ENCODE results near the gene TMED5.

TMED5 gene

DNA sequence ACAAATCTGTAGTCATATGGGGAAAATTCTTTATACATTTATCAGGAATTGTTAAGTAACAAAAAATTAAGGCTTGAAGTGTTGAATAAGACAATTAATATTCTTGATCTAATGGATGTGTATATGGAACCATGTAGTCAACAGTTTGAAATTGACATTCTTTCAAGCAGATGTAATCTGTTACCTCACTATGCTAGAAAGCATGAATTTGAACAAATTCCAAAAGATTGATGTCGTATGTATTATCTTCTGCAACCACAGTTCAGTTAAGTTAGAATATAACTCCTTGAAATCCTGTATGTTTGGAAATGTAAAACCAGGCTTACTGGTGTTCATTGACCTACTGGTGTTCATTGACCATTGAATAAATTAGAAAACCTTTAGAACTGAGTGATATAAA lies 16.4 kb upstream of the TMED5 start:
- Histone ChIP-seq H4K20me1 (ENCODE audit: insufficient read depth) (no peaks in the 10 kb centered on the region), H3K79me2 (ENCODE audit: insufficient read depth, low read depth) (no peaks in the 10 kb centered on the region), H3K27me3 (ENCODE audit: insufficient read depth, low read depth) (no peaks in the 10 kb centered on the region), H3K27ac (no peak overlapping the region), H3K4me3 (IDR thresholded peaks at IDR 0.05; ENCODE audit: insufficient read depth, low read depth, low read length) (no peak overlapping the region), H3K4me2 (no peak overlapping the region), H3K36me3 (ENCODE audit: insufficient read depth) (no peaks in the 10 kb centered on the region), H3K9ac (no peak overlapping the region), H2AFZ (ENCODE audit: low read depth) (no peak overlapping the region), H3K4me1 (ENCODE audit: low read depth, poor library complexity, severe bottlenecking) (no peaks in the 10 kb centered on the region)
- TF ChIP-seq, protein P1, sequence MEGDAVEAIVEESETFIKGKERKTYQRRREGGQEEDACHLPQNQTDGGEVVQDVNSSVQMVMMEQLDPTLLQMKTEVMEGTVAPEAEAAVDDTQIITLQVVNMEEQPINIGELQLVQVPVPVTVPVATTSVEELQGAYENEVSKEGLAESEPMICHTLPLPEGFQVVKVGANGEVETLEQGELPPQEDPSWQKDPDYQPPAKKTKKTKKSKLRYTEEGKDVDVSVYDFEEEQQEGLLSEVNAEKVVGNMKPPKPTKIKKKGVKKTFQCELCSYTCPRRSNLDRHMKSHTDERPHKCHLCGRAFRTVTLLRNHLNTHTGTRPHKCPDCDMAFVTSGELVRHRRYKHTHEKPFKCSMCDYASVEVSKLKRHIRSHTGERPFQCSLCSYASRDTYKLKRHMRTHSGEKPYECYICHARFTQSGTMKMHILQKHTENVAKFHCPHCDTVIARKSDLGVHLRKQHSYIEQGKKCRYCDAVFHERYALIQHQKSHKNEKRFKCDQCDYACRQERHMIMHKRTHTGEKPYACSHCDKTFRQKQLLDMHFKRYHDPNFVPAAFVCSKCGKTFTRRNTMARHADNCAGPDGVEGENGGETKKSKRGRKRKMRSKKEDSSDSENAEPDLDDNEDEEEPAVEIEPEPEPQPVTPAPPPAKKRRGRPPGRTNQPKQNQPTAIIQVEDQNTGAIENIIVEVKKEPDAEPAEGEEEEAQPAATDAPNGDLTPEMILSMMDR (conservative IDR thresholded peaks at IDR 0.05; ENCODE audit: low read depth, low read length) = no peak

GRCh38 chr1:93194231-93194990 lies 14.2 kb upstream of the TMED5 start:
- H3K27ac ChIP-seq = no peak overlapping the region
- H2AFZ ChIP-seq (ENCODE audit: low read depth) = no peak overlapping the region
- no peaks in the 10 kb centered on the region for H4K20me1 ChIP-seq (ENCODE audit: insufficient read depth)
- H3K36me3 ChIP-seq (ENCODE audit: insufficient read depth) = no peaks in the 10 kb centered on the region
- TF ChIP-seq, protein P1 (conservative IDR thresholded peaks at IDR 0.05; ENCODE audit: low read depth, low read length) = no peak
- no peak overlapping the region for H3K4me2 ChIP-seq
- no peaks in the 10 kb centered on the region for H3K27me3 ChIP-seq (ENCODE audit: insufficient read depth, low read depth)
- no peak overlapping the region for H3K4me3 ChIP-seq (IDR thresholded peaks at IDR 0.05; ENCODE audit: insufficient read depth, low read depth, low read length)
- H3K4me1 ChIP-seq (ENCODE audit: low read depth, poor library complexity, severe bottlenecking) = no peaks in the 10 kb centered on the region
- H3K79me2 ChIP-seq (ENCODE audit: insufficient read depth, low read depth) = no peaks in the 10 kb centered on the region
- no peak overlapping the region for H3K9ac ChIP-seq

GRCh38 chr1:93190432-93190831 lies 10.2 kb upstream of the TMED5 start:
- TF ChIP-seq, protein P1 (conservative IDR thresholded peaks at IDR 0.05; ENCODE audit: low read depth, low read length) = no peak

GRCh38 chr1:93186667-93187066 lies 6.5 kb upstream of the TMED5 start:
- H3K9ac ChIP-seq = no peak overlapping the region
- H3K4me1 ChIP-seq (ENCODE audit: low read depth, poor library complexity, severe bottlenecking) = peaks cover 19% of the 10 kb centered on the region
- no peaks in the 10 kb centered on the region for H3K27me3 ChIP-seq (ENCODE audit: insufficient read depth, low read depth)
- TF ChIP-seq, protein P1 (conservative IDR thresholded peaks at IDR 0.05; ENCODE audit: low read depth, low read length) = no peak
- H3K4me3 ChIP-seq (IDR thresholded peaks at IDR 0.05; ENCODE audit: insufficient read depth, low read depth, low read length) = no peak overlapping the region
- no peak overlapping the region for H3K4me2 ChIP-seq
- no peak overlapping the region for H2AFZ ChIP-seq (ENCODE audit: low read depth)
- H3K36me3 ChIP-seq (ENCODE audit: insufficient read depth) = no peaks in the 10 kb centered on the region
- peaks cover 17% of the 10 kb centered on the region; the same call in 1 of the 2 replicates for H3K79me2 ChIP-seq (ENCODE audit: insufficient read depth, low read depth)
- no peaks in the 10 kb centered on the region; the same call in 1 of the 2 replicates for H4K20me1 ChIP-seq (ENCODE audit: insufficient read depth)
- no peak overlapping the region for H3K27ac ChIP-seq

More at GRCh38 chr1:93190432-93190831, 10.2 kb upstream of the TMED5 start:
- no peak overlapping the region for H3K27ac ChIP-seq
- no peaks in the 10 kb centered on the region for H3K4me1 ChIP-seq (ENCODE audit: low read depth, poor library complexity, severe bottlenecking)
- H3K79me2 ChIP-seq (ENCODE audit: insufficient read depth, low read depth) = no peaks in the 10 kb centered on the region
- H3K36me3 ChIP-seq (ENCODE audit: insufficient read depth) = no peaks in the 10 kb centered on the region
- H3K9ac ChIP-seq = no peak overlapping the region
- no peak overlapping the region for H3K4me3 ChIP-seq (IDR thresholded peaks at IDR 0.05; ENCODE audit: insufficient read depth, low read depth, low read length)
- H3K4me2 ChIP-seq = no peak overlapping the region
- H4K20me1 ChIP-seq (ENCODE audit: insufficient read depth) = no peaks in the 10 kb centered on the region
- H3K27me3 ChIP-seq (ENCODE audit: insufficient read depth, low read depth) = no peaks in the 10 kb centered on the region
- no peak overlapping the region for H2AFZ ChIP-seq (ENCODE audit: low read depth)

All from KMS-11 (cell line).